Spinal cord (tissue), 10 donors: Measurements from ENCODE around the gene PPP1CC. TPM values are rescaled to one million over a fixed set of nuclear protein-coding genes. Genes with fewer than 3 reads are reported as not detected.
"Not testable (repeated sequence)": the region's sequence is repeated elsewhere in the genome, so short reads cannot be mapped to it uniquely, and the experiment has no call there.

Source experiments
- DNase-seq, 6 donors: peaks; one replicate each; pipeline versions ENCODE4 v3.0.0 to v3.0.0-alpha.2; 2013 to 2015; ENCODE audit warnings: low spot score in 6 of 6, low read depth in 4 of 6
- H3K27ac ChIP-seq: one replicate; pipeline ENCODE4 v1.5.1; 2013; ENCODE audit warnings: low read depth, low read length, control low read depth
- H3K27me3 ChIP-seq: one replicate; pipeline ENCODE4 v1.6.1; 2013; ENCODE audit warnings: low read length; ENCODE audit not compliant: control insufficient read depth, insufficient read depth
- H3K36me3 ChIP-seq: one replicate; pipeline ENCODE4 v1.6.1; 2013; ENCODE audit warnings: low read length; ENCODE audit not compliant: control insufficient read depth, insufficient read depth
- H3K4me1 ChIP-seq: one replicate; pipeline ENCODE4 v1.6.1; 2013; ENCODE audit warnings: low read length; ENCODE audit not compliant: control insufficient read depth, insufficient read depth
- H3K4me3 ChIP-seq: one replicate; pipeline ENCODE4 v1.5.1; 2013; ENCODE audit warnings: low read depth, low read length, control low read depth
- H3K9me3 ChIP-seq: one replicate; pipeline ENCODE4 v1.6.1; 2013; ENCODE audit warnings: low read length; ENCODE audit not compliant: control insufficient read depth, insufficient read depth
- WGBS: methylation state at CpG from one replicate; pipeline ENCODE4 v1.1.5; 2013; ENCODE audit warnings: missing lambda C conversion rate; ENCODE audit not compliant: insufficient coverage; 5-methylcytosine and 5-hydroxymethylcytosine counted together
- polyA plus RNA-seq, 2 donors: library from polyadenylated mRNA; unstranded; fragments of 120-200 nt; gene quantifications; one replicate each; pipeline ENCODE4 v1.2.1, GENCODE V29; 2013; ENCODE audit not compliant: insufficient read length in 2 of 2
- total RNA-seq, 2 donors: library from RNA; depleted of rRNA in 1 of 2; stranded (reverse); fragments of 120-200 nt in 1 of 2; fragments of >200 nt in 1 of 2; gene quantifications; one replicate each; pipeline versions ENCODE4 v1.2.3 to v1.2.4, GENCODE V29; 2013 to 2014
- donor health status: healthy.

PPP1CC gene
- total and polyA plus RNA-seq, 4 donors: 108 to 152 (median 134) TPM

DNA sequence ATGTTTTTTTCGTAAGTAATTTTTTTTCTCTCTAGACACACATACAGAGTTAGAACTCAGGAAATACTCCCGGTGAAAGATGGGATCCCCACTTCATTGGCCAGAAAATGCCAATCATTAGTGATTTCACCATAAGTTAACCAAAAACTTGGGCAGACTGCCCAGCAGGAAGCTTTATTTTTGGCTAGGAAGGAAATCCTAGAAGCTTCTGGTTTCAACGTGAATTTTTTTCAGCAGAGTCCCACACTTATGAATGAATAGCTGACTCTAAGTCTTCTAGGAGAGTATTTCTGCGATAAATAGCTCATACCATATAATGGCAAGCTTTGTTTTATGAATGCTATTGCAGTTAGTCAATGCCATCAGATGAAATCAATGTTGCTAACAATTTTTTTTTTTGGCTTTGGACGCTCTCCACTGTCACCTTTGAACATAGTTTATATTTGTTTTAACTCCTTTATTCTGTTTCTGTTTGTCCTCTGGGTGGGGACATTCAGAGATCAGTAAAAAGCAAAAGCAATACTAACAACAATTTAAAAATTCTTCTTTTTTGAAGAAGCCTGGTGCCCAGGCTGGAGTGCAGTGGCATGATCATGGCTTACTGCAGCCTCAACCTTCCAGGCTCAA, 9.5 kb downstream of the PPP1CC start:
- H3K9me3 ChIP-seq: no peaks in the 10 kb centered on the region
- H3K4me1 ChIP-seq: peaks cover 11% of the 10 kb centered on the region
- H3K27ac ChIP-seq: no peak overlapping the region
- peaks cover 27% of the 10 kb centered on the region for H3K36me3 ChIP-seq
- peak in 1 of 6 donors; percentile 33 for DNase-seq
- H3K27me3 ChIP-seq: no peaks in the 10 kb centered on the region
- H3K4me3 ChIP-seq: no peak overlapping the region
- no CpG with 5 or more reads among the region's 5 CpGs for WGBS

DNA sequence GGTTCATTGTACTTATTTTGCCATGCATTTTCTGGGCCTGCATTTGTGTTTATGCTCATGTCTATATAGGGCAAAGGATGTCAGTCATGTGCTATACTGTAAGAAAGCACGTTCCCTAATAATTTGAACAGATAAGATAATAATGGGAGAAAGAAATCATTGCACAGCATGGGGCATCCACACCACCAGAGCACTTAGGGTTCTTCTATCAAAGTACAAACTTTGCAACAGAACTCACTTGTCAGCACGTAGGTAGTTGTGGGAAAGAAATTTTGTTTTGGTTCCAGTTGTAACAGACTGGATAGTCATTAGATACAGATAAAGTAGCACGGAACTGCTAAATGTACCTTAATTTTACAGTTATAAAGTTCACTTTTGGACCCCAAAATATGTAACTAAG, 10.1 kb downstream of the PPP1CC start:
- no peak overlapping the region for H3K27ac ChIP-seq
- peaks cover 11% of the 10 kb centered on the region for H3K4me1 ChIP-seq
- no CpG with 5 or more reads among the region's 3 CpGs for WGBS
- peaks cover 27% of the 10 kb centered on the region for H3K36me3 ChIP-seq
- H3K4me3 ChIP-seq: no peak overlapping the region
- no peaks in the 10 kb centered on the region for H3K27me3 ChIP-seq
- no peaks in the 10 kb centered on the region for H3K9me3 ChIP-seq
- DNase-seq: no peak

DNA sequence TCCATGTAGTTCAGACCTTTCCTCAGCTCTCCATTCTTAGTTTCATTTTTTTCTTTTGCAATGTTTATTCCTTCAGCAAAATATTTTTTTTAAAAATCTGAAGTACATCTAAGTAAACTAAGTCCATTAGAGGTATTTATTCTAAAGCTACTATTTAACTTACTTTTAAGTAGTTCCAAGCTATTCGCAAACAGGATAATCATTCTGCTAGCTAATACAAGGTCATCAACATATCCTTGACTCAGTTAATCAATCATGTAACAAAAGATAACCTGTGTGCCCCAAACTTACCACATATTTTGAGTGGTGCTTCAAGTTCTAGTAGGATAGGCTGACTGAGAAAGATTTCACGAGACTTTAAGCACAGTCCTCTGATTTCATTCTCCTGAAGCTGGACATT, 11.2 kb downstream of the PPP1CC start:
- Histone ChIP-seq H3K27me3 (no peaks in the 10 kb centered on the region), H3K36me3 (peaks cover 33% of the 10 kb centered on the region), H3K9me3 (no peaks in the 10 kb centered on the region), H3K4me3 (no peak overlapping the region), H3K4me1 (peaks cover 11% of the 10 kb centered on the region), H3K27ac (no peak overlapping the region)
- no CpG with 5 or more reads among the region's 2 CpGs for WGBS
- DNase-seq: no peak

DNA sequence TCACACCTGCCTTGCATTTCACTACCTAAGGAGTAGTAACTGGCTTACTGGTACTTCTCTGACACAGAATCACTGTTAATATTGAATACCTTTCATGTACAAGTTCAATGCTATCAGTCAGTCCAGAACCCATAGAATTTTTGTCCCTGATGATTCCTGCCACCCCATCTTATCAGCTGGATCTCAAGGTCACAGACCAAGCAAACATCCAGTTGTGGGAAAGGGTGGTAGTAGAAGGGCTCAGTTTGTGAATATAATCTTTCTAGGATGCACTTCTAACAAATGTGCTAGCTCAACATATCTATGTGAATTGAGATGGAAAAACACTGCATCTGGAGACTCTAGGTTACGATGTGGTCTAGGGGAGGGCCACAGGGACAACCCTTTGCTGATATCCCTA, 14.1 kb downstream of the PPP1CC start:
- H3K27me3 ChIP-seq: no peaks in the 10 kb centered on the region
- no peak overlapping the region for H3K4me3 ChIP-seq
- DNase-seq: no peak
- WGBS: no CpG with 5 or more reads among the region's 1 CpG
- peaks cover 3% of the 10 kb centered on the region for H3K4me1 ChIP-seq
- peaks cover 36% of the 10 kb centered on the region for H3K36me3 ChIP-seq
- no peak overlapping the region for H3K27ac ChIP-seq
- no peaks in the 10 kb centered on the region for H3K9me3 ChIP-seq

DNA sequence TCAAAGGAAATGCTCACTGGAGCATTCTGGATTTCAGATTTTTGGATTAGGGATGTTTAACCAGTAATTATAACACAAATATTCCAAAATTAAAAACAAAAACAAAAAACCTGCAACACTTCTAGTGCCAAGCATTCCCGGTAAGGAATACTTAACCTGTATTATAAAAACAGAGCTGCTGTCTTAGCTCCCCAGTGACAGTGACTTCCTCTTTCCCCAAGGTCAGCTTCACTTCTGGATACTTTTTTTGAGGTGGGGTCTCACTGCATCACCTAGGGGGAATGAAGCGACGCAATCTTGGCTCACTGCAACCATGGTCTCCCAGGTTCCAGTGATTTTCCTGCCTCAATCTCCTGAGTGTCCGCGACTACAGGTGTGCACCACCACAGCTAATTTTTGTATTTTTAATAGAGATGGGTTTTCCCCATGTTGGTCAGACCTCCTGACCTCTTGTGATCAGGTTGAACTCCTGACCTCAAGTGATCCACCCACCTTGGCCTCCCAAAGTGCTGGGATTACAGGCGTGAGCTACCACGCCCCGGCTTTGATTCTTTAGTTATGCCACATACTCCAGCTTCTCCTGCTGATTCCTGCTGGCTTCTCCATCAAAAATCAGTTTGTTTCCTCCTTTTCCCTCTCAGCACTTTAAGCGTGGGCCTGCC, 15.9 kb downstream of the PPP1CC start:
- H3K9me3 ChIP-seq: no peaks in the 10 kb centered on the region
- 81% methylated on average over 7 of the region's 9 CpGs for WGBS
- no peak overlapping the region for H3K27ac ChIP-seq
- DNase-seq: no peak
- no peaks in the 10 kb centered on the region for H3K4me1 ChIP-seq
- H3K4me3 ChIP-seq: no peak overlapping the region
- peaks cover 39% of the 10 kb centered on the region for H3K36me3 ChIP-seq
- no peaks in the 10 kb centered on the region for H3K27me3 ChIP-seq

DNA sequence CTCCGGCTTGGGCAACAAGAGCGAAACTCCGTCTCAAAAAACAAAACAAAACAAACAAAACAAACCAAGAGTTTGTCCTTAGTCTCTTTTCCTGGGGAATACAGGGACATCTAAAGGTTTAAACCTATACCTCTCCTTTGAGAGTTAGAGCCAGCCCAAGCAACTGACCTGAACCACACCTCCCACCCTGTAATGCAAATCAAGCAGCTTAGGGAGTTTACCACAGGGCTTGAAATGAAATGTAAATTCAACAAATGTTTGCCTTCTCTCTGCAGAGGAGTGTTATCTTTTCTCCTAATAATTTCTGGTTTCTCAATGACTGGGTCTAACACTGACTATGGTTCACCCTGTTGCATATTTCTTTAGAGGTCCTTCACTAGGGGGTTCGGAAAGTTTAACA, 16.7 kb downstream of the PPP1CC start:
- no peaks in the 10 kb centered on the region for H3K9me3 ChIP-seq
- 92% methylated on average over 2 of the region's 4 CpGs for WGBS
- DNase-seq: no peak
- no peaks in the 10 kb centered on the region for H3K27me3 ChIP-seq
- H3K27ac ChIP-seq: no peak overlapping the region
- no peak overlapping the region for H3K4me3 ChIP-seq
- peaks cover 39% of the 10 kb centered on the region for H3K36me3 ChIP-seq
- H3K4me1 ChIP-seq: no peaks in the 10 kb centered on the region

DNA sequence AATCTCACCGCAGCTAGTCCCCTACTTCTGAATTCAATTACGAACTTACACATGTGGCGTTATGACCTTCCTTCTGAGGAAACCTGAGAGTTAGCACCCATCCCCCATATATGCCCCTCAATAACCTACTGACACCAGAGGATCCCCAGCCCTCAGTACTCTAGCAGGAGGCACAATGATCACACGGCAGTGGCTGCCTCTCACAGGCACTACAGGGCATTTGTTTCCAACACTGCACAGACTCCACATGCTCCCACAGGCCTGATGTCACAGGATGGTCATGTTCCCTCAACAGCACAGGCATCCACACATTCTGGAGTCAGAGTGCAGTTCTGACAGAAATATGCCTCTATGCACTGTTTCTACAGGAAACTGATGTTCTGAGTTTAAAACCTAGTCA, 17.4 kb downstream of the PPP1CC start:
- 97% methylated on average over 3 of the region's 4 CpGs for WGBS
- Histone ChIP-seq H3K27me3 (no peaks in the 10 kb centered on the region), H3K36me3 (peaks cover 39% of the 10 kb centered on the region), H3K4me3 (no peak overlapping the region), H3K9me3 (no peaks in the 10 kb centered on the region), H3K4me1 (no peaks in the 10 kb centered on the region), H3K27ac (no peak overlapping the region)
- DNase-seq: no peak

DNA sequence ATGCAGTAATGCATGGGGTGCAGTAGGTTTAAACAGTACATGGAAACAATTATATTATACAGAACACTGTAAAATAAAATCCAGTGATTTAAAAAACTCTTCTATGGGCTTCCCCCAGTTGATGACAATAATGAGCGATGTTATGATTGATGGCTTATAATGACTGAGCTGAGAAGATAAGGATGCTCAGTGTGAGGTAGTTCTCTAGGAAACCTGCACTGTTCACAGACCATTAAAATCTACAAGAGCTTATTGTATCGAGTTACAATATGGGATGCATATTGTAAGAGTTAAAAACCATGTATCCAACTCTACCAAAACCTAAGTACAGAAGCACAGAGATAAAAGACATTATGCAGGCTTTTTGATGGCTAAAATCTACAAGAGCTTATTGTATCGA, 19.8 kb downstream of the PPP1CC start:
- not testable (repeated sequence) for DNase-seq, H3K27ac ChIP-seq, H3K9me3 ChIP-seq, H3K4me3 ChIP-seq, H3K4me1 ChIP-seq, H3K27me3 ChIP-seq
- no CpG with 5 or more reads among the region's 3 CpGs for WGBS
- H3K36me3 ChIP-seq: peaks cover 28% of the 10 kb centered on the region

DNA sequence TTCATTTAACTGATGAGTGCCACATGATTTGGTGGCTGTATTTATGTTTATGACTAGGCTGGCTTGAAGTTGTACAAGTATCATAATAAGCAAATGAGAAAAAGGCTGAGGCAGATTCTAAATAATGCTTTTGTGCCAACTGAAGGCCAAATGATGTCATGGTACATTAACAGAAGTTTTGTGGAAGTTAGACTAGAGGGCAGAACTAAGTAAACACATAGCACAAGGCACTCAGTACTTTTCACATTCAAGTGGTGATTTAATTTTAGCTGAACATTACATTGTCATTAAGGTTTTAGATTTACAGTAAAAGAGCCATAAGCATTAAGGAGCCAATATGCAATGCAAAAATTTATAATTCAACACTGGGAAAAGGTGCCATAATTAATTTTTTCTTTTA, 21.1 kb downstream of the PPP1CC start:
- H3K4me3 ChIP-seq: no peak overlapping the region
- H3K27ac ChIP-seq: no peak overlapping the region
- H3K36me3 ChIP-seq: peaks cover 25% of the 10 kb centered on the region
- H3K4me1 ChIP-seq: no peaks in the 10 kb centered on the region
- H3K9me3 ChIP-seq: no peaks in the 10 kb centered on the region
- no peaks in the 10 kb centered on the region for H3K27me3 ChIP-seq
- no peak for DNase-seq

DNA sequence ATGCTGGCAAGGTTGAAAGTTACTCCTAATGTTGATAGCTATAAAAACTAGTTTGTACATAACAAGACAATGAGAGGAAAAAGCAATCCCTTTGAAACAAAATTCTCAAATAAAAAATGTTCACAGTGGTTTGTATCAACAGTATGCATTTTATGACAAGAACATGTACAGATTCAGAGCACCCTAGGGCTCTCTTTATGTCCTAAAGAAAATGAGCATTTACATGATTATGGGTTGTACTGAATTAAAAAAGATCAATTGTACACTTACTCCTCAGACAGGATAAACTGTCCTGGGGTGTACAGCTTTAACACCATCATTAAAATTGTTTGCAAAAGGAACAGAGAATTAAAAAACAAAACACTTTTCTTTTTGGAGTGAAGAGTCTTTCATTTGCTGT, 22.2 kb downstream of the PPP1CC start:
- H3K4me3 ChIP-seq: no peak overlapping the region
- H3K9me3 ChIP-seq: no peaks in the 10 kb centered on the region
- no peak overlapping the region for H3K27ac ChIP-seq
- H3K36me3 ChIP-seq: peaks cover 22% of the 10 kb centered on the region
- no peaks in the 10 kb centered on the region for H3K27me3 ChIP-seq
- peak in 1 of 6 donors; percentile 58 for DNase-seq
- no peaks in the 10 kb centered on the region for H3K4me1 ChIP-seq
